HepG2 (cell line): ENCODE data around the gene OSBPL10. TPM values are rescaled to one million over a fixed set of nuclear protein-coding genes. Genes with fewer than 3 reads are reported as not detected.
A peak's percentile ranks its signal among the peaks of the same experiment; 100 is the strongest.

Source experiments
- ATF7-NPFF ChIP-seq: sonication (generic); formaldehyde crosslinking; IDR thresholded peaks from 2 replicates; pipeline ENCODE4 v1.8.1; 2023; ENCODE audit warnings: mild to moderate bottlenecking, low read depth, missing genetic modification reagents, moderate library complexity
- HOMEZ ChIP-seq: IDR thresholded peaks from 2 replicates; pipeline ENCODE4 v1.6.1; 2016; ENCODE audit warnings: low read depth
- RXRB ChIP-seq: IDR thresholded peaks from 2 replicates; pipeline ENCODE4 v1.6.1; 2016; ENCODE audit warnings: borderline replicate concordance, missing genetic modification reagents, missing compliant biosample characterization
- SNAPC2 ChIP-seq: sonication (generic); formaldehyde crosslinking; IDR thresholded peaks from 2 replicates; pipeline ENCODE4 v1.8.1; 2022; ENCODE audit warnings: mild to moderate bottlenecking, missing genetic modification reagents
- SOX6 ChIP-seq, 2 experiments: fragments of 450-650 bp in 1 of 2; sonication (generic) in 1 of 2; formaldehyde crosslinking in 1 of 2; IDR thresholded peaks; 2 replicates each; pipeline versions ENCODE4 v1.4.0 to v1.6.1; 2017 to 2020; ENCODE audit warnings: antibody characterized with exemption in 1 of 2, mild to moderate bottlenecking in 1 of 2, missing genetic modification reagents in 1 of 2
- ZFY ChIP-seq: sonication (generic); formaldehyde crosslinking; IDR thresholded peaks from 2 replicates; pipeline ENCODE4 v1.4.0; 2020; ENCODE audit warnings: missing genetic modification reagents
- ZMYM4 ChIP-seq: sonication (generic); formaldehyde crosslinking; IDR thresholded peaks from 2 replicates; pipeline ENCODE4 v1.8.1; 2023; ENCODE audit warnings: mild to moderate bottlenecking, missing genetic modification reagents
- ZNF496 ChIP-seq: sonication (generic); formaldehyde crosslinking; IDR thresholded peaks from 2 replicates; pipeline ENCODE4 v1.8.1; 2023; ENCODE audit warnings: mild to moderate bottlenecking, moderate library complexity, missing genetic modification reagents; ENCODE audit not compliant: insufficient replicate concordance
- ZNF557 ChIP-seq: sonication (generic); formaldehyde crosslinking; IDR thresholded peaks from 2 replicates; pipeline ENCODE4 v1.4.0; 2020; ENCODE audit warnings: missing genetic modification reagents
- polyA plus RNA-seq, 8 experiments: library from polyadenylated mRNA; depleted of rRNA in 3 of 8; stranded (reverse) in 7 of 8; unstranded in 1 of 8; fragments of >200 nt; fragmentation: Illumina TruSeq in 4 of 8; extraction: Trizol in 4 of 8; gene quantifications; 2 replicates each; pipeline versions ENCODE4 v1.2.1 to v1.2.3, GENCODE V29; 2011 to 2016; ENCODE audit warnings: low read depth in 4 of 8, missing spikeins in 1 of 8, mixed read lengths in 1 of 8; ENCODE audit not compliant: insufficient read depth in 1 of 8
- total RNA-seq, 5 experiments: library from RNA; depleted of rRNA; stranded (reverse); fragments of >200 nt; fragmentation: Illumina TruSeq; extraction: Trizol; gene quantifications; 2 replicates each; pipeline ENCODE4 v1.2.3, GENCODE V29; 2016; ENCODE audit warnings: low read depth in 1 of 5
- TF ChIP-seq, protein P1 (sequence below): sonication (generic); formaldehyde crosslinking; IDR thresholded peaks from 2 replicates; pipeline ENCODE4 v1.5.0; 2020; ENCODE audit warnings: mild to moderate bottlenecking, missing genetic modification reagents

The OSBPL10 gene
- total and polyA plus RNA-seq, 2 of the 13 experiments (the other 11 are each of a cell fraction or from before 2014, with no cell fraction given), result 10.3 to 28.6 TPM

- TF ChIP-seq RXRB (0 out of 2 replicates have a peak, but pooled peaks have one; percentile 5), SOX6 (IDR thresholded peaks at IDR 0.05) (no peak), SOX6 (CRISPR knock-in tag; IDR thresholded peaks at IDR 0.05) (0 out of 2 replicates have a peak, but pooled peaks have one; percentile 20), ZNF557 (no peak), SNAPC2 (CRISPR knock-in tag) (no peak), ZNF496 (CRISPR knock-in tag) (no peak), ZFY (CRISPR knock-in tag) (no peak), ATF7-NPFF (CRISPR knock-in tag) (no peak), HOMEZ (CRISPR knock-in tag) (peak; percentile 31; the same call in 1 of the 2 replicates), ZMYM4 (peak; percentile 33; the same call in 1 of the 2 replicates)
- TF ChIP-seq, protein P1, sequence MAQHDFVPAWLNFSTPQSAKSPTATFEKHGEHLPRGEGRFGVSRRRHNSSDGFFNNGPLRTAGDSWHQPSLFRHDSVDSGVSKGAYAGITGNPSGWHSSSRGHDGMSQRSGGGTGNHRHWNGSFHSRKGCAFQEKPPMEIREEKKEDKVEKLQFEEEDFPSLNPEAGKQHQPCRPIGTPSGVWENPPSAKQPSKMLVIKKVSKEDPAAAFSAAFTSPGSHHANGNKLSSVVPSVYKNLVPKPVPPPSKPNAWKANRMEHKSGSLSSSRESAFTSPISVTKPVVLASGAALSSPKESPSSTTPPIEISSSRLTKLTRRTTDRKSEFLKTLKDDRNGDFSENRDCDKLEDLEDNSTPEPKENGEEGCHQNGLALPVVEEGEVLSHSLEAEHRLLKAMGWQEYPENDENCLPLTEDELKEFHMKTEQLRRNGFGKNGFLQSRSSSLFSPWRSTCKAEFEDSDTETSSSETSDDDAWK (CRISPR knock-in tag), result no peak
Observed at GRCh38 chr3:31839144-31839917, 141.7 kb downstream of the OSBPL10 start (continued).
